GM18505 (cell line): ENCODE measurements around the gene WFDC2.

ENCODE experiments used
- ATAC-seq: cut with Tn5 transposase; IDR thresholded peaks from one replicate; pipeline ENCODE4 v1.9.1; 2021; ENCODE audit not compliant: unreplicated experiment
- POLR2A ChIP-seq: IDR thresholded peaks from 4 replicates; pipeline ENCODE4 v1.6.1; 2011; ENCODE audit warnings: borderline replicate concordance; ENCODE audit not compliant: insufficient read depth, insufficient read length; ENCODE audit errors: extremely low read depth

The WFDC2 gene

DNA sequence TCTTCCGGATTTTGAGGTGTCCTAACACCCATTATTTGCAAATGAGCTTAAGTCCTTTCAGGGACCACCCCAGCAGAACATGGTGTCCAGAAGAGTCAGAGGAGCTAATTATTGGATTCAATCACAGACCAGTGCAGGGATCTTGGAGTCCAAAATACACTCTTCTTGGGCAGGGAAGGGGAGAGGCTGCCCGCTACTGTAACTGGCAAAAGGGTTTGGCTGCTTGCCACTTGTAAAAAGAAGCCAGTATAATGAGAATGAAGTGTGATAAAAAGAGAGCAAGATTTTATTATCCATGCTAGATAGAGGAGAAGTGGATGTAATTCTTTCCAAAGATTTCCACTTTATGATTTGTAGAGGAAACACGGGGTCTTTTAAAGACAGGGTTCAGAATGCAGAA, 26.6 kb downstream of the WFDC2 start:
- TF ChIP-seq POLR2A, result no peak
- ATAC-seq, result no peak

DNA sequence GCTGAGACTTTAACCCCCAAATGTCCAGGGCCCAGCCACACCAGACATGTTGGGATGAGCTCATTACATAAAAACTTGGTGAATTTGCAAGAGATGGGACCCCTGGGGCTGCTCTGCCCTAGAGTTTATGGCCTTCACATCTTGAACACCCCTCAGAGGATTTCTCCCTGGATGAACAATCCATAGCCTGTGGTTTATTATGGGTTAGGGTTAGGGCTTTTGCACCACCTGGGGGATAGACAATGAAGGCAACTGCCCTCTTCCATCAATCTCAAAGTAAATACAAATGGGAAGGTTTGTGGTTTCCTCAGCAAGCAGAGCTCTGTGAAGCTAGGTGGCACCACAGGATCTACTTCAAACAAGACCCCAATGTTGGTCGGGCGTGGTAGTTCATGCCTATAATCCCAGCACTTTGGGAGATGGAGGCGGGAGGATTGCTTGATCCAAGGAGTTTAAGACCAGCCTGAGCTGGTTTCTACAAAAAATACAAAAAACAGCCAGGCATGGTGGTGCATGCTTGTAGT, 28.5 kb downstream of the WFDC2 start:
- TF ChIP-seq POLR2A, result no peak
- ATAC-seq, result no peak

DNA sequence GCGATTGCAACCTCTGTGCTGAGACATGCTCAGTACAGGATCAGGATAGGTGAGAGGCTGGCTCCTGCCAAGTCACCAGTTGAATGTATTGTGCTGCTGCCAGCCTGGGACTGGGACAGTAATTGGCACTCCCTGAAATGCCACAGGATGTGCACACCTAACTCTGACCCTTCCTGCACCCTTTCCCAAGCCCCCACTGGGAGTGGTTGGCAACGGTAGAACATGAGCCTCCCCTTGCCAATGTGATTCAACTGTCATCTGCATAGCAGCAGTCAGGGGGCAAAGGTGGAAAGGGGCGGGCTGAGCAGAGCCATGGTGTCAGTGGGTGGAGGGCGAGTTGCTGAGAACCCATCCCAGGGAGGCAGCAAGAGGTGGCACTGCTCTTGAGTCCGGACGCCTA, 30.5 kb downstream of the WFDC2 start:
- ATAC-seq, result no peak

DNA sequence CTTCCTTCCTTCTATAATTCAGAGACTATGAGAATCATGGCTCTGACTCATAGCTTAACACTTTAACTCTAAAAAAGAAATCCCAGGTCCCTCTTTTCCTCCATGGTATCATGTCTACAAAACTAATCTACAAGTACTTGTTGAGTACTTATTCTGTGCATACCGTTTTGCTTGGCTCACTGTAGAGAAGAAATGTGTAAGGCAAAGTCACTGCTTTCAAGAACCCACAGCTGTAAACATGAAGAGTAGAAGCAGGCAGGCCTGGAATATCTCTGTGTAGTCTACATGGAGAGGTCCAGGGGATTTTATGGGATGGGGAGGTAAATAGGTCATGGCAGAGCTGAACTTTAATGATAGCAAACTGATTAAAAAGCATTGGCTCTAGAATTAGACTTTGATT, 32.0 kb downstream of the WFDC2 start:
- ATAC-seq, result no peak
- TF ChIP-seq POLR2A, result no peak

More for the DNA sequence above, 30.5 kb downstream of the WFDC2 start:
- no peak for TF ChIP-seq POLR2A

DNA sequence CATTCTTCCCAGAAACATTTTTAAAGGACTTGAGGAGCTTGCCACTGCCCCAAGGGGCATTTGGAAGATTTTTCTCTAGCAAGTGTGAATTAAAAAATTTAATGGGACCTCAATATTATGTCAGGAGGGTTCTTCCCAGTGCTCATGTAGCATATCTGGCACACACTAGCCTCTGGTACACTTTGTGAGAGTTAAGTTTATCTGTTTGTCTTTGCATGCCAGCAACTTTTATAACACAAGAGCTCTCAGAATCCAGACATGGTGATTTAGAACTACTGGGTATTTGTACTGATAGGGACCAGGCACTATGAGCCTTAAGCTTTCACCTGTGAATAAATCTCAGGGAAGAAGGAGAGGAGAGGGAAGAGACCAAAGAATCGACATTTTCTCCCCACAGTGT, 33.0 kb downstream of the WFDC2 start:
- no peak for ATAC-seq
- TF ChIP-seq POLR2A, result no peak

DNA sequence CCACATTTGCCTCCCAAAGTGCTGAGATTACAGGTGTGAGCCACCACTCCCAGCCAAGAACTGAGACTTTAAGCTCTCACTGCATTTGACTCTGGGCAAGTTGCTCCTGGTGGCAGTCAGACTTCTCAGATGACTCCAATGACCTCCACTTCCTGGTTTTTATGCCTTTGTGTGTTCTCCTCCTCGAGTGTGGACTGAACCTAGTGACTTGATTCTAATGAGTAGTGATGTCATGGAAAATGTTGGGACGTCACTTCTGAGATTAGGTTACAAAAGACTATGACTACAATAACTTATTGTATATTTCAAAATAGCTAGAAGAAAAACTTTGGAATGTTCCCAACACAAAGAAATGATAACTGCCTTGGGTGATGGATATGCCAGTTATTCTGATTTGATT, 33.9 kb downstream of the WFDC2 start:
- no peak for TF ChIP-seq POLR2A
- no peak for ATAC-seq

DNA sequence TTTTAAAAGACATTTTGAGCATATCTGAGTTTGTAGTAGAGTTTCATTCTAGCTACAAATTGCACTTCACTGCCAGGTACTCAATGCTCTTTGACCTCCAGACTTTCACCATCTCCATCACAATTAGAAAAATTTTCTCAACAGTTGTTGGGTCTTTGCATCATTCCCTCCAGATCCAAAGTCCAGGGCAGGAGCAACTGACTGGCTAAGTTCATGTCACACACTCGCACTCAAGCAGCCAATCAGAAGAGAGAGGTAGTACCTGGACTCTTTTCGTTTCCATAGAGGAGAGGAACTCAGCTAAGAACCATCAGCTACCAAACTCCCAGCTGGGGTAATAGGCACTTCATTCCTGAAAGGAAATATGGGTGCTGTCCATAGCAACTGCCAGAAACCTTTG, 36.8 kb downstream of the WFDC2 start:
- no peak for TF ChIP-seq POLR2A
- no peak for ATAC-seq

DNA sequence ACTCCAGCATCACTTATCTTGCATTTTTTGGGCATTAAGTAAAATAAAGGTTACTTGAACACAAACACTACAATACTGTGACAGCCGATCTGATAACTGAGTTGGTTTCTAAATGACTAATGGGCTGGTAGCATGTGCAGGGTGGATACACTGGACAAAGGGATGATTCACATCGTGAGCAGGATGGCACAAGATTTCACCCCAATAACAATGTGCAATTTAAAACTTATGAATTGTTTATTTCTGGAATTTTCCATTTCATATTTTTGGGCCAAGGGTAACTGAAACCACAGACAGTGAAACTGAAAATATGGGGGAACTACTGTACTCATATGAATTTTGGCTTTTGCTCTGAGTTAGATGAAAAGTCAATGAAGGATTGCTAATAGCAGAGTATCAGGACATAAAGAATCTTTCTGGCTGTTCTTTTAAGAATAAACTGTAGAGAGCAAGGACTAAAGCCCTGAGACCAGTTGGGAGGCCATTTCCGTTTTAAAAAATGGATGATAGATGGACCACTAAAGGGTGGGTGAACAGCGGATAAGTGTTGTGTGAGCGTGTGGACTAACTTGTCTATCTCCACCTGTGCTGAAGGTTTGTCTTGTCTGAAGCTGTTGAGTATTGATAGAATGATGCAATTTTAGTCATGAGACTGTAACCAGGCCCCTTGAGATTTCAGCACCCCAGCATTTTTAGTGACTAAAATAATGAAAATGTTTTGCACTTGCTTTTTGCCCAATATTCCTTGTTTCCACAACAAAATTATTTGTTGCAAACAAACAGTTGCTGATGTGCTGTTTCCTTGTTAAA, 37.7 kb downstream of the WFDC2 start:
- ATAC-seq, result no peak
- no peak for TF ChIP-seq POLR2A

DNA sequence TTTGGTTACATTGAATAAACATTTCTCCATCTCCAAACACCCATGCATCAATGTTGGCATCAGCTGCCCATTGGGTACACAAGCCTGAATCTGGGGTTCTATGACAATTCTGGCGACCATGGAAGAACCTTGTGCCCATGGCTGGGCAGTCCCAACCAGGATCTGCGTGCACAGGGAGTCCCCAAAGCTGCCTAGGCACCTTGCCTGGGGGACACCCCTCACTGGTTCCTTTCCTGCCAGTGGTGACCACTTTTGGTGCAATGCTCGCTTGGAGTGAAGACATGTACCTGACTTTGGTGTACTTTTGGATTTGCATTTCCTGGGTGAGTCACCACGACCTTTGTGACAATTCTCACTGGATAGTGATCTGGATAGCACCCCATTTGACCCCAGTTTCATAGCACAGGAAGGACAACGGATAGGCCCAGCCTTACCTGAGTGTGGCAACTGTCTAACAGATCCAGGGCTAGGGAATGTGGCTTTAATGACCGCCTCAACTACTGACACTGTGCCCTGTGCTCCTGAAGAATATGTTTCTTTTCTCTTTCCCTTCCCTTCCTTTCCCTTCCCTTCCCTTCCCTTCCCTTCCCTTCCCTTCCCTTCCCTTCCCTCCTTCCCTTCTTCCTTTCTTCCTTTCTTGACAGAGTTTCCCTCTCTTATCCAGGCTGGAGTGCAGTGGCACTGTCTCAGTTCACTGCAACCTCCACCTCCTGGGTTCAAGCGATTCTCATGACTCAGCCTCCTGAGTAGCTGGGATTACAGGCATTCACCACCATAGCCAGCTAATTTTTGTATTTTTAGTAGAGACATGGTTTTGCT, 38.7 kb downstream of the WFDC2 start:
- ATAC-seq, result no peak
- TF ChIP-seq POLR2A, result no peak

DNA sequence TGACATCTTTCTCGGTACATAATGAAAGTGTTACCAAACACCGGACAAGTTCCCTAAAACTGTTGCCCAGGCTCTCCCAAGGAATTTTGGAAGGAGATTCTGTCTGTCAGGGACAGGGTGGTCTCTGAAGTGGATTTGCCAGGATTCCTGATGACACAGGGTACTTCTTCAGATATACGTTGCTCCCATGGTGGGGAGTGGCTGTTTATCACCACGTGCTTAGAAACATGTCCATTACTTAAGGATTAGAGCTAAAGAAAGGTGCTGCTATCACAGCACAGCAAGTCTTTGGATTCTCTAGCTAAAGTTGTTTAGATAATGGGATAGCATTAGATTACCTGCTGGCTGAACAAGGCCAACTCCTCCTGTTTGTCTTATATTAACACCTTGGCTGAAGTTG, 39.5 kb downstream of the WFDC2 start:
- no peak for TF ChIP-seq POLR2A
- ATAC-seq, result no peak

DNA sequence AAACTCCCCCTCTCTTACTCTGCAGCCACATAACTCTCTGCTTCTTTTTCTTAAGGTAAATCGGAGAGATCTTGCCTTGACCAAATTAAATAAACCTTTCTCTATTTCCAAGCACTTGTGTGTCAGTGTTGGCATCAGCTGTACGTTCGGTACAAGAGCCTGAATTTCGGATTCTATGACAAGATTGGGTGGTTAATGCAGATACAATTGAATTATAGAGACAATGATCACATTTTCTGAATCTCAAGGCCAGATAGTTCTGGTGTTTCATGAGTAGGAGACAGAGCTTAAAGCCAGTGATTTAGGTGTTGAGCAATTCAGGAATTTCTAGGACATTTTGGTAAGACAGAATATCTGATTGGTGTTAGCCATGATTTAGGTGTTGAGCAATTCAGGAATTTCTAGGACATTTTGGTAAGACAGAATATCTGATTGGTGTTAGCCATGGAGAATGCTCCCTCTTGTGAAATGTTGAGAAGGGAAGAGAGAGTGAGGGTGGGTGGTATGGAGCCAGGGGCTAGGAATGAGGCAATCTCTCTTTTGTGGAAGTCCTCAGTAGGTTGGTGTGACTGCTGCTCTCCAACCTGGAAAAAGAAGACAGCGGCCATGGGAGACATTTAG, 40.8 kb downstream of the WFDC2 start:
- no peak for ATAC-seq
- TF ChIP-seq POLR2A, result no peak

DNA sequence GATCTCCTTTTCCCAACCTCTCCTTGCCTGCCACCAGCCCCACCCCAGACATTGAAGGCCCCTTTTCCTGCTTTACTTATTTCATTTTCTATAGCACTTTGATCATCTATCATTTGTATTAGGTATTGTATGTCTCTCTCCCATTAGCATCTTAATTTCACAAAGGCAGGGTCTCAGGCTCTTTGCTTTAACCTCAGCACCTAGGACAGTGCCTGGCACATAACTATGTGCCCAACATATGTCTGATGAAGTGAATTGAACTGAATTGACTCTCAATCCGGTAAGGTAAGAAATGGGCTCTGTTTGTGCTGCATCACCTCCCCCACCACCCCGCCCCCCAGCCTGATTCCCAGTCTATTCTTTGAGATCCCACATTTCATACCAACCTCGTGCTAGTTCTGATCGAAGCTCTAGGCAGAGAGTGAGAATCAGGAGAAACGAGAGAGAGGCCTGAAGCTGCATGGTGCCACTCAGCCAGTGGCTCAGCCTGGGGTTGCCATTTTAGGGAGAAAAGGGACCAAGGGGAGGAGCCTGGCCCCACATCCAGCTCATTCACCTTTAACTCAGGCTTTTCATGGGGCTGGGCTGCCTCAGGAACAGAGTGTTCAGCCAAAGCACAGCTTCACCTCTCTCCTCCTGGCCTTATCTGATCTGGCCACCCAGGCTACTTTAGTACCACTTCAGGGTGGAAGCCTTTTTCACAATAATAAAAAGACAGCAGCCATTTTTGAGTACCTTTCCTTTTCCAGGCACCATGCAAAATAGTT, 45.8 kb downstream of the WFDC2 start, which contains the start of gene SPINT3:
Gene SPINT3 (minus strand): TSS at position 476 of the 767 bp plus-strand sequence. CDS start 14 bp downstream, at position 462.
- no peak for TF ChIP-seq POLR2A
- no peak for ATAC-seq
